B cell (primary cell): Measurements from ENCODE around the gene LRRC66.

Experiments used
- CTCF ChIP-seq: fragments of 200-600 bp; IDR thresholded peaks from one replicate; pipeline ENCODE4 v1.8.0; 2022; ENCODE audit warnings: antibody characterized with exemption, mild to moderate bottlenecking
- EZH2 ChIP-seq: IDR thresholded peaks from 2 replicates; pipeline ENCODE4 v1.6.1; 2012; ENCODE audit warnings: borderline replicate concordance, low read depth, mild to moderate bottlenecking, moderate library complexity, low read length; ENCODE audit not compliant: insufficient read depth, poor library complexity, severe bottlenecking

GRCh38 chr4:51997647-51998046, 22.5 kb downstream of the LRRC66 start:
- TF ChIP-seq CTCF (no peak), EZH2 (no peak)
